NCI-H1092 treated with DMSO at 0.1 percent for 48 hours (cell line): Measurements from ENCODE around the gene PNMA8A.
A peak's percentile ranks its signal among the peaks of the same experiment; 100 is the strongest.
"Not testable (repeated sequence)": the region's sequence is repeated elsewhere in the genome, so short reads cannot be mapped to it uniquely, and the experiment has no call there.

ENCODE experiments used
- DNase-seq: peaks from one replicate; lab custom pipeline; 2025; lab: John Stamatoyannopoulos, UW

The PNMA8A gene

GRCh38 chr19:46471116-46471733 lies at the start of gene PNMA8A:
Gene PNMA8A, minus strand, starts transcription at chr19:46471563. Its CDS starts 528 bp downstream, at chr19:46471035.
- peak; percentile 88 for DNase-seq

GRCh38 chr19:46520616-46521015 lies 49.3 kb upstream of the PNMA8A start:
- no peak for DNase-seq

DNA sequence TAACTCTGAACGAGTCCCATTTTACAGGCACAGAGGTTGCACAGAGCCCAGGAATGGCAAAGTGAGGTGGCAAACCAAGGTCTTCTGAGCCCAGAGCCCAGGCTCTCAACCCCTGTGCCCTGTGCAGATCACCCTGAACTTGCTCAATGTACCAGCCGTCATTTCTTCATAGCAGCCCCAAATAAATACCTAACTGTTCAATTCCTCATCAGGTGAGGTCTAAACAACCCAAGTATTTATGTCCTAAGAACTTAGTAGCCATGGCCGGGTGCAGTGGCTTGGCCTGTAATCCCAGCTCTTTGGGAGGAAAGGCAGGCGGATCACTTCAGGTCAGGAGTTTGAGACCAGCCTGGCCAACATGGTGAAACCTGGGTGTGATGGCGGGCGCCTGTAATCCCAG lies 46.1 kb upstream of the PNMA8A start:
- DNase-seq, result no peak

DNA sequence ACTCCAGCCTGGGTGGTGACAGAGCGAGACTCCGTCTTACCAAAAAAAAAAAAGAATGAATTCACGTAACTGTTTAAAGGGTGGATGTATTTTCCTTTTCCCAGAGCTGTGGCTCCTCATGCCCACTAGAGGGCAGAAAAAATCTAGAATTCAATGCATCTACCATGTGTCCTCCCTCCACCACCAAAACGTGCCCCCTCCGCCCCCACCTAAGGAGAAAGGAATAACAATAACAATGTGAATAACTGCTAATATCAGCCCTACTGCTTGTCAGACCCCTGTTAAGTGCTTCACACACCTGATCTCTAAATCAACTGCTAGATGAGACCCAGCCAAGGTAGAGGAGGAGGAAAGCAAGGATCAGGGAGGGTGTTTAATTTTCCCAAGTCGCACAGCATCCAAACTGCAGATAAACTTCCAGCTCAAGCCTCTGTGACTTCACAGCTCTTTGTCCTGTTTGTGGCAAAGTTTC lies 44.6 kb upstream of the PNMA8A start:
- peak; percentile 5 for DNase-seq

- DNase-seq, result no peak
Observed at GRCh38 chr19:46515290-46515609, 43.9 kb upstream of the PNMA8A start.

DNA sequence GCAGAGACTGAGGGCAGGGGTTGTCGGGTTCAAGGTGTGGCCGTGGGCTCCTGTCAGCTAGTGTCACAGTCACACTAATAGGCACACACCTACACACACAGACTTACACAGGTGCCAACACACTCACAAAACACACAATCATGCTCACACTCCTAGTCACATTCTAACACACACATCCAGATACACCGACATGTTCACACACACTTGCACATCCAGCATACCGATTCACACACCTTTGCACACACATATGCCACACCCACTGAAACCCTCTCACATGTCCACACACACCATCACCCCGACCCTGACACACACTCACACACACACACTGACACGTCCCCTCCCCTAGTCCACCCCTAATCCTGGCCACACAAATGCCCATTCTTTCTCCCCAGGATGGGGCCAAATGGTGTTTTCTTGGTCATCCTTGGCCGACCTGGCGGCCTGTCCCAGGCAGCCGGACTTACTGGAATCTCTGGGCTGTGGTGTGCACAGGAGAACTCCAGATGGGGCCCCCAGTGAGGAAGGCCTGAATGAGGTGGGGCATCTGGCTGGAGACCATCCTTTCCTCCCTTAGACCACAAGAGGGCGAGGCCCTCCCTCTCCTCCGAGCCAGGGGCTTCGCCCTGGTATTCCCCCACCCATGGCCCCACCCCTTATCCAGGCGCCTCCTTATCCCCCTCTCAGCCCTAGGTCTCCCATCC lies 43.4 kb upstream of the PNMA8A start:
- DNase-seq, result no peak

DNA sequence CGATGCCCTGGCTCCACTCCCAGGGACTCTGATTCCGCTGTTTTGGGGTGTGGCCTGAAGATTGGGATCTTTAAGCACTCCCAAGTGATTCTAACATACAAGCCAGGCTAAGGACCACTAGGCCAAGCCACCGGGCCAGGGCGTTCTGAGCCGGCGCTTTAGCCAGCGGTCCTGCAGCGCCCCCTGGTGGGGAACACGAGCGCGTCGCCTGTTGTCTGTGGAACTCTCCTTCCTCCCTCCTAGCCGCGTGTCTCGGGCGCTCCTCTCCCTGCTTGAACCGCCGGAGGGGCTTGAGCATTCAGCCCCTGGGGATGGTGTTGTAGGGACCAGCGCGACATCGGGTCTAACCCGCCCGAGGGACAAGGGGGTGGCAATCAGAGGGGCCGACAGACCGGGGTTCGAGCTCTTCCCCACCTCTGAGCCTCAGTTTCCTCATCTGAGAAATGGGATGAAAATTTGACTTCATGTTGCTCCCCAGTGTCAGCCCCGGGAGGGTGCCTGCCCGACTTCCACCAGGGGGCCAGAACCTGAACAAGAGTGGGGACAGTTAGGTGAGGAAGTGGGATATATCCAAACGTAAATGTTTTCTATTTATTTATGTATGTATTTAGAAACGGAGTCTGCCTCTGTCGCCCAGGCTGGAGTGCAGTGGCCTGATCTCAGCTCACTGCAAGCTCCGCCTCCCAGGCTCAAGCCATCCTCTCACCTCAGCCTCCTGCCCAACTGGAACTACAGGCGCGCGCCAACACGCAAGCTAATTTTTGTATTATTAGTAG lies 42.3 kb upstream of the PNMA8A start:
- DNase-seq, result peak; percentile 46

DNA sequence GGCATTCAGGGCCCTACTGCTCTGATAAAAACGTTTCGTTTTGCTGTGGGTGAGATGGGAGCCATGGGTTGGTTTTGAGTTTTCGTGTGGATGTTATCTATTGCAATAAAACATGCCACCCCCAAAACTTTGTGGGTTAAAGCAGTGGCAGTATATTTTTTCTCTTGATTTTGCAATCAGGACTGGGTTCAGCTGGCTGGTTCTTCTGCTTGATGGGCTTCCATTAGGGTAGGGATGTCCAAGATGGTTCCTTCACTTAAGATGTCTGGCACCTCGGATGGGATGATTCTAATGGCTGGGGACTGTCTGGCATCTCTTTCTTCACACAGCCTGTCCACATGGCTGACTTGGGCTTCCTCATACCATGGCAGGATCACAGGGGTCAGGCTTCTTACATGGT lies 39.9 kb upstream of the PNMA8A start:
- no peak for DNase-seq

- no peak for DNase-seq
Observed at GRCh38 chr19:46508206-46508605, 36.8 kb upstream of the PNMA8A start.

DNA sequence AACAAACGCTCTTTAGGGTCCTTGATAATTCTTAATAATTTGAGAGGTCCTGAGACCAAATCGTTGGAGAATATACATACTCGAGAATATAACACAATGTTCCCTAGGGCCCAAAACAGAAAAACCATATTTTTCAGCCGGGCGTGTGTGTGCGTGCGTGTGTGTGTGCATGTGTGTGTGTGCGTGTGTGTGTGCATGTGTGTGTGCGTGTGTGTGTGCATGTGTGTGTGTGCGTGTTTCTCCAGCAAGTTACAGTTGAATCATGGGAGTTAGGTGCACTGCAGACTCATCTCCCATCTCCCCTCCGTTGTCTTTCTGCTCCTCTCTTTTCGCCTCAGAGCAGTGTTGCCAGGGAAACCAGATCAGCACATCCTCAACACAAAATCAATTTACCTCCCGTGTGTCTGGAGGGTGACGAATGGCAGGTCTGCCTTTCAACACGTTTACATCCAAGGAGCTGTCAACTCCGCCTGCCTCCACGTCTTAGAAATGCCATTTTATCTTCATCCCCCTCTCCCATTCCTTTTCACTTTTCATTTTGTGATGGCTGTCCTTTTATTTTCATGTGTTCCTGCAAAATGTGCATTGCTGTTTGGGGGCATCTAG lies 32.6 kb upstream of the PNMA8A start:
- DNase-seq, result no peak

DNA sequence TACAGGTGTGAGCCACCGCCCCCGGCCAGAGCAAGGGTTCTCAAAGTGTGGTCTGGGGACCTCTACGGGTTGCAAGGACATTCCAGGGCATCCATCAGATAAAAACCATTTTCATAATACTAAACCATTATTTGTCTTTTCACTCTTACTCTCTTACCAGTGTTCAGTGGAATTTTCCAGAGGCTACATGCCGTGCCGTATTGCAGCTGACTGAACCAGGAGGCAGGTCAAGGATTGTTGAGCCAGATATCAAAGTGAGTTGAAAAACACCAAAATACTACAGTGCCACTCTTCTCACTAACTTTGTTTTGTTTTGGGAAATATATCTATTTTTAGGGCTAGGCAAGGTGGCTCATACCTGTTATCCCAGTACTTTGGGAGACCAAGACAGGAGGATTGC lies 31.5 kb upstream of the PNMA8A start:
- DNase-seq, result no peak

- no peak for DNase-seq
Observed at GRCh38 chr19:46499692-46500091, 28.3 kb upstream of the PNMA8A start.

DNA sequence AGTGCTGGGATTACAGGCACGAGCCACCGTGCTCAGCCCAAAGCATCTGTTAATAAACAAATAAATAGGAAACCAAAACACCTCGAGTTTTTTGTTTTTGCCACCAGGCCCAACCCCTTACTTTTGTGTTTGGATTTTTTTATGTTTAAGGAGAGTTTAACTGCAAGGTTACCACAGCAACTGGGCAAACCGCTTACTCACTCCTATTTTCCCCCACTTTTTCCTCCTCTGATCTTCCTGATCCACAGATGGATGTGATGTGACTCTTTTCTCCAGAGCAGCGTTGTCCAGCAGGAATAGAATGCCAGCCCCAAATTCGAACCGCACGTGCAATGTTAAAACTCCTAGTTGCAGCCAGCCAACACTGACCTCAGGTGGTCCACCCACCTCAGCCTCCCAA lies 26.4 kb upstream of the PNMA8A start:
- DNase-seq, result no peak

GRCh38 chr19:46496886-46497285 lies 25.5 kb upstream of the PNMA8A start:
- not testable (repeated sequence) for DNase-seq

GRCh38 chr19:46496304-46496703 lies 24.9 kb upstream of the PNMA8A start:
- no peak for DNase-seq

DNA sequence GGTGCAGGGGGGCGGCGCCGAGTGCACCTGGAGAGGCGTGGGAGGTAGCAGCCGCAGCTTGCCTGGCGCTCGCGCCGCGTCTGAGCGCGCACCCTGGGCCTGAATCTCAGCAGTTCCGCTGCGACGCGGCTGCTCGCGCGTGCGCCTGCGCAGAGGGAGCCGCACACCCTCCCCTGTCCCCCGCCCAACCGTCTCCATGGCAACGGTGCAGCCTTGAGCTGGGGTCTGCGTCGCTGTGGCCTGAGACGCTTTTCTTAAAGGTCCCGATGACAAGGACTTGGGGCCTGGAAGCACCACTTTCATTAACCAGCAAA lies 24.4 kb upstream of the PNMA8A start, which contains the start of gene PNMA8B:
TSS of gene PNMA8B (minus strand) at position 82 of the 314 bp plus-strand sequence. CDS start 402 bp downstream, outside the sequence.
- DNase-seq, result peak; percentile 68

GRCh38 chr19:46494941-46495785 lies 23.8 kb upstream of the PNMA8A start:
- DNase-seq, result no peak

- no peak for DNase-seq
Observed at GRCh38 chr19:46494146-46494940, 23.0 kb upstream of the PNMA8A start.

- DNase-seq, result no peak
Observed at GRCh38 chr19:46493236-46494145, 22.1 kb upstream of the PNMA8A start.

DNA sequence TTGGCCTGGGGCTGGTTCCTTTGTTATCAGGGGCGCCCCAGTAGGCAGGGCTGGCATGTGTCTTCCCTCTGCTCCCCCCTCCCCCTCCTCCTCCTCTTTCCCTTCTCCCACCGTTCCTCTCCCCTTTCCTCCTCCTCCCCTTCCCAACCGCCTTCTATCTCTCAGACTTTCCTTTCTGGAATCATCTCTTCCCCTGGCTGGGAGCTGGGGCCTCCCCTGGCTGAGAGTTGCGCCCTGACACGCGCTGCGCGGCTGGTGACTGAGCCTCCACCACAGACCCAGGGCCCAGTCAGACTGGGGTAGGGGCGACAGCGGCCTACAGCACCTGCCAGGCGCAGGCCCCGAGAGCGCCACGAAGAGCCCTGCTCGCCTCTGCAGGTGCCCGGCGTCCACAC lies 21.5 kb upstream of the PNMA8A start:
- no peak for DNase-seq
